ENCODE measurements around the gene CHIT1. TPM values are rescaled to one million over a fixed set of nuclear protein-coding genes. Genes with fewer than 3 reads are reported as not detected.

CHIT1 gene
- total RNA-seq, 1 donor = under 0.01 TPM

DNA sequence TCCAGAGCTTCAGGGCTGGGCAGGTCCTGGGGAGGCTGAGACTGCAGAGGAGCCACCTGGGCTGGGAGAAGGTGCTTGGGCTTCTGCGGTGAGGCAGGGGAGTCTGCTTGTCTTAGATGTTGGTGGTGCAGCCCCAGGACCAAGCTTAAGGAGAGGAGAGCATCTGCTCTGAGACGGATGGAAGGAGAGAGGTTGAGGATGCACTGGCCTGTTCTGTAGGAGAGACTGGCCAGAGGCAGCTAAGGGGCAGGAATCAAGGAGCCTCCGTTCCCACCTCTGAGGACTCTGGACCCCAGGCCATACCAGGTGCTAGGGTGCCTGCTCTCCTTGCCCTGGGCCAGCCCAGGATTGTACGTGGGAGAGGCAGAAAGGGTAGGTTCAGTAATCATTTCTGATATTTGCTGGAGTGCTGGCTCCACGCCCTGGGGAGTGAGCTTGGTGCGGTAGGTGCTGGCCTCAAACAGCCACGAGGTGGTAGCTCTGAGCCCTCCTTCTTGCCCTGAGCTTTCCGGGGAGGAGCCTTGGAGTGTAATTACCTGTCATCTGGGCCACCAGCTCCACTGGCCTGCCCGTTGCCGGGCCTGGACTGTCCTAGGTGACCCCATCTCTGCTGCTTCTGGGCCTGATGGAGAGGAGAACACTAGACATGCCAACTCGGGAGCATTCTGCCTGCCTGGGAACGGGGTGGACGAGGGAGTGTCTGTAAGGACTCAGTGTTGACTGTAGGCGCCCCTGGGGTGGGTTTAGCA, 63.1 kb downstream of the CHIT1 start:
- peak; percentile 81 for DNase-seq (ENCODE audit: insufficient read length, low spot score, missing footprints)
- TF ChIP-seq, protein P1, sequence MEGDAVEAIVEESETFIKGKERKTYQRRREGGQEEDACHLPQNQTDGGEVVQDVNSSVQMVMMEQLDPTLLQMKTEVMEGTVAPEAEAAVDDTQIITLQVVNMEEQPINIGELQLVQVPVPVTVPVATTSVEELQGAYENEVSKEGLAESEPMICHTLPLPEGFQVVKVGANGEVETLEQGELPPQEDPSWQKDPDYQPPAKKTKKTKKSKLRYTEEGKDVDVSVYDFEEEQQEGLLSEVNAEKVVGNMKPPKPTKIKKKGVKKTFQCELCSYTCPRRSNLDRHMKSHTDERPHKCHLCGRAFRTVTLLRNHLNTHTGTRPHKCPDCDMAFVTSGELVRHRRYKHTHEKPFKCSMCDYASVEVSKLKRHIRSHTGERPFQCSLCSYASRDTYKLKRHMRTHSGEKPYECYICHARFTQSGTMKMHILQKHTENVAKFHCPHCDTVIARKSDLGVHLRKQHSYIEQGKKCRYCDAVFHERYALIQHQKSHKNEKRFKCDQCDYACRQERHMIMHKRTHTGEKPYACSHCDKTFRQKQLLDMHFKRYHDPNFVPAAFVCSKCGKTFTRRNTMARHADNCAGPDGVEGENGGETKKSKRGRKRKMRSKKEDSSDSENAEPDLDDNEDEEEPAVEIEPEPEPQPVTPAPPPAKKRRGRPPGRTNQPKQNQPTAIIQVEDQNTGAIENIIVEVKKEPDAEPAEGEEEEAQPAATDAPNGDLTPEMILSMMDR (IDR thresholded peaks at IDR 0.05; ENCODE audit: extremely low read depth, low read depth, low read length) = peak; percentile 38
- H3K4me3 ChIP-seq (ENCODE audit: insufficient read depth, low read length) = no peak overlapping the region
- peaks cover 24% of the 10 kb centered on the region for H3K27me3 ChIP-seq (ENCODE audit: insufficient read depth, low read length)
- H3K9me3 ChIP-seq (ENCODE audit: low read depth, low read length) = no peaks in the 10 kb centered on the region
- no peaks in the 10 kb centered on the region for H3K36me3 ChIP-seq (ENCODE audit: insufficient read depth, low read length)
- H3K4me2 ChIP-seq (ENCODE audit: insufficient read depth, low read length) = no peak overlapping the region
- no peaks in the 10 kb centered on the region for H3K4me1 ChIP-seq (ENCODE audit: insufficient read depth, low read length)
- H4K20me1 ChIP-seq (ENCODE audit: insufficient read depth, low read length) = no peaks in the 10 kb centered on the region
- no peak overlapping the region for H2AFZ ChIP-seq (ENCODE audit: low read length)
- no peak overlapping the region for H3K27ac ChIP-seq (ENCODE audit: low read depth, low read length)
- H3K79me2 ChIP-seq (ENCODE audit: insufficient read depth, low read length) = no peaks in the 10 kb centered on the region

Other genes starting within 250 kb of the CHIT1 start
- 116 and 118 TPM in 2 replicates for gene TMEM183A, start 222.3 kb downstream of the CHIT1 start, total RNA-seq
- gene PPFIA4, start 203.2 kb downstream of the CHIT1 start, total RNA-seq = 8.0 and 10.9 TPM in 2 replicates
- gene MYOG, start 143.7 kb downstream of the CHIT1 start, total RNA-seq = not detected in 2 replicates
- gene ADORA1, start 101.9 kb downstream of the CHIT1 start, total RNA-seq = 4.0 and 9.1 TPM in 2 replicates
- gene MYBPH, start 53.8 kb downstream of the CHIT1 start, total RNA-seq = under 0.01 and 0.29 TPM in 2 replicates
- 273 and 932 TPM in 2 replicates for gene CHI3L1, start 43.0 kb downstream of the CHIT1 start, total RNA-seq
- gene BTG2, start 75.8 kb upstream of the CHIT1 start, total RNA-seq = 14.5 and 14.7 TPM in 2 replicates
- gene FMOD, start 121.4 kb upstream of the CHIT1 start, total RNA-seq = 2.9 and 5.9 TPM in 2 replicates
- gene PRELP, start 246.1 kb upstream of the CHIT1 start, total RNA-seq = 0.29 and 0.36 TPM in 2 replicates

All from osteoblast (primary cell).